Measurements from ENCODE around the gene ZC3H11A. TPM values are rescaled to one million over a fixed set of nuclear protein-coding genes. Genes with fewer than 3 reads are reported as not detected.

The ZC3H11A gene
- total RNA-seq, 1 donor from 2014 or later, result 91.6 TPM

DNA sequence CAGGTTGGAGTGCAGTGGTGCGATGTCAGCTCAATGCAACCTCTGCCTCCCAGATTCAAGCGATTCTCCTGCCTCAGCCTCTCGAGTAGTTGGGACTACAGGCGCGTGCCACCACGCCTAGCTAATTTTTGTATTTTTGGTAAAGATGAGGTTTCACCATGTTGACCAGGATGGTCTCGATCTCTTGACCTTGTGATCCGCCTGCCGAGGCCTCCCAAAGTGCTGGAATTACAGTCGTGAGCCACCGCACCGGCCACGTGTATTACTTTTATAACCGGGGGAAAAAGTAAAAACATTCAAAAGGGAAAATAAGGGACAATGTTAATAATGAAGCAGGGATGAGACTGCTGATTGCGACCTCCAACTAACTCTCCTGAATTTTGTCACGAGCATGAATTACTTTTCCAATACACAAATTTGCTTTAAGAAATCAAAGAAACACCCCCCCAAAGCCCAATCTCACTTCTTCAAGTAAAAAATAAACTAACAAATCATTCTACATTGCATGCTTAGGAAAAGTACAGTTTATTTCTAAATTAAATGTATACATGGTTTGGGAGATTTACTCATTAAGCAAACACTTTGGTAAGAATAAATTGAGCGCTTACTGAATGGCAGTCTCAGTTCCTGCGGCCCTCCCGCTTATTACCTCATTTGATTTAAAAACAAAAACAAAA is 521 bp upstream of the ZC3H11A start:
- Mint-ChIP-seq H3K27ac (peak overlapping the region; percentile 95), H3K4me1 (peaks cover 47% of the 10 kb centered on the region)
- TF ChIP-seq CTCF (IDR thresholded peaks at IDR 0.05), result no peak

GRCh38 chr1:203796236-203796605 is 798 bp downstream of the ZC3H11A start:
- ChIA-PET CTCF (no interaction called here), POLR2A (interaction anchor here (0.6 kb wide), 1 partner anchor 24 kb away, joined by 3 read pairs; no protein-coding TSS in a partner anchor)
- no peaks in the 10 kb centered on the region for H3K9me3 Mint-ChIP-seq
- peaks cover 47% of the 10 kb centered on the region for H3K36me3 Mint-ChIP-seq (ENCODE audit: low read depth)
- DNase-seq, result peak; percentile 30
- no peaks in the 10 kb centered on the region for H3K27me3 Mint-ChIP-seq
- H3K4me3 Mint-ChIP-seq, result peak overlapping the region; percentile 99
- no peak for TF ChIP-seq CTCF (IDR thresholded peaks at IDR 0.05)
- H3K4me1 Mint-ChIP-seq, result peaks cover 53% of the 10 kb centered on the region
- intact Hi-C loops (cut with micrococcal nuclease), result loop anchor here (5.0 to 10.0 kb wide), 5 partner anchors 169 to 1326 kb away; partner anchors contain the start of genes ATP2B4, MDM4, RBBP5 and TMEM183A
- H3K27ac Mint-ChIP-seq, result peak overlapping the region; percentile 95
- ATAC-seq (ENCODE audit: low read depth), result peak; percentile 11

More for the DNA sequence above, 521 bp upstream of the ZC3H11A start:
- H3K36me3 Mint-ChIP-seq (ENCODE audit: low read depth), result peaks cover 42% of the 10 kb centered on the region
- no peaks in the 10 kb centered on the region for H3K27me3 Mint-ChIP-seq
- DNase-seq (no peak), ATAC-seq (ENCODE audit: low read depth) (no peak)
- intact Hi-C loops (cut with micrococcal nuclease), result loop anchor here (1.0 to 10.0 kb wide), 9 partner anchors 30 to 1327 kb away; partner anchors contain the start of genes ATP2B4, LAX1, MDM4 and RBBP5
- no peaks in the 10 kb centered on the region for H3K9me3 Mint-ChIP-seq
- peak overlapping the region; percentile 99 for H3K4me3 Mint-ChIP-seq
- POLR2A ChIA-PET, result interaction anchor here (0.6 kb wide), 1 partner anchor 9 kb away, joined by 3 read pairs; no protein-coding TSS in a partner anchor
- CTCF ChIA-PET, result no interaction called here

GRCh38 chr1:203797216-203797615 is 1.8 kb downstream of the ZC3H11A start:
- Mint-ChIP-seq H3K9me3 (no peaks in the 10 kb centered on the region), H3K27ac (no peak overlapping the region), H3K36me3 (ENCODE audit: low read depth) (peaks cover 53% of the 10 kb centered on the region), H3K4me3 (peak overlapping the region; percentile 55), H3K4me1 (peaks cover 57% of the 10 kb centered on the region), H3K27me3 (no peaks in the 10 kb centered on the region)
- CTCF ChIA-PET, result no interaction called here
- intact Hi-C loops (cut with micrococcal nuclease), result loop anchor here (5.0 to 10.0 kb wide), 5 partner anchors 170 to 1325 kb away; partner anchors contain the start of genes ATP2B4, MDM4, RBBP5 and TMEM183A
- TF ChIP-seq CTCF (IDR thresholded peaks at IDR 0.05), result no peak
- no peak for ATAC-seq (ENCODE audit: low read depth)
- POLR2A ChIA-PET, result interaction anchor here (1.1 to 1.3 kb wide), 2 partner anchors 16 to 44 kb away, joined by 3 to 7 read pairs; no protein-coding TSS in a partner anchor
- no peak for DNase-seq

GRCh38 chr1:203797948-203798655 is 2.7 kb downstream of the ZC3H11A start:
- POLR2A ChIA-PET, result interaction anchor here (1.3 kb wide), 1 partner anchor 15 kb away, joined by 3 read pairs; no protein-coding TSS in a partner anchor
- CTCF ChIA-PET, result no interaction called here

More at GRCh38 chr1:203797948-203798655, 2.7 kb downstream of the ZC3H11A start:
- TF ChIP-seq CTCF (IDR thresholded peaks at IDR 0.05), result no peak
- H3K27ac Mint-ChIP-seq, result no peak overlapping the region
- H3K4me3 Mint-ChIP-seq, result no peak overlapping the region
- no peak for ATAC-seq (ENCODE audit: low read depth)
- H3K27me3 Mint-ChIP-seq, result no peaks in the 10 kb centered on the region
- intact Hi-C loops (cut with micrococcal nuclease), result loop anchor here (5.0 to 10.0 kb wide), 5 partner anchors 171 to 1324 kb away; partner anchors contain the start of genes ATP2B4, MDM4, RBBP5 and TMEM183A
- DNase-seq, result no peak
- H3K4me1 Mint-ChIP-seq, result peaks cover 63% of the 10 kb centered on the region
- peaks cover 61% of the 10 kb centered on the region for H3K36me3 Mint-ChIP-seq (ENCODE audit: low read depth)
- no peaks in the 10 kb centered on the region for H3K9me3 Mint-ChIP-seq
